A549 (cell line): ENCODE results near the gene KIAA0232. TPM values are rescaled to one million over a fixed set of nuclear protein-coding genes. Genes with fewer than 3 reads are reported as not detected.

ENCODE experiments used
- ATAC-seq, 2 experiments: fragments of 200-7000 bp in 1 of 2; fragments of >200 bp in 1 of 2; cut with Nextera tagmentation in 1 of 2; cut with Tn5 transposase in 1 of 2; 3 replicates each; pipeline versions ENCODE4 v1.8.0 to v1.9.1; 2018 to 2020; ENCODE audit warnings: mild to moderate bottlenecking in 1 of 2, moderate library complexity in 1 of 2
- CTCF ChIA-PET: fragments of 300-600 bp; sonication (Branson Sonifier 250); formaldehyde crosslinking; extraction: SDS; loops from one replicate; lab custom pipeline; 2021; ENCODE audit warnings: antibody characterized with exemption, inconsistent platforms; lab: Yijun Ruan, JAX
- POLR2A ChIA-PET: fragments of 350-600 bp; formaldehyde crosslinking; extraction: SDS; loops from one replicate; lab custom pipeline; 2021; ENCODE audit warnings: antibody characterized with exemption, inconsistent platforms; lab: Yijun Ruan, JAX
- DNase-seq, 2 experiments: peaks; one replicate each; pipeline versions ENCODE4 v3.0.0 to v3.0.0-alpha.2; 2011 to 2016; ENCODE audit warnings: low read depth in 1 of 2, low spot score in 1 of 2
- FAIRE-seq: peaks from 2 replicates; lab custom pipeline; 2011; peaks lifted over from hg19 to GRCh38; lab: Jason Lieb, UNC
- H3K27ac ChIP-seq, 2 experiments: fragments of >200 bp; sonication (Bioruptor Twin); formaldehyde crosslinking; 3 replicates each; pipeline ENCODE4 v1.5.1; 2016 to 2017
- H3K4me1 ChIP-seq: fragments of >200 bp; sonication (Bioruptor Twin); formaldehyde crosslinking; 3 replicates; pipeline ENCODE4 v1.6.1; 2016
- H3K4me2 ChIP-seq: fragments of >200 bp; sonication (Bioruptor Twin); formaldehyde crosslinking; 3 replicates; pipeline ENCODE4 v1.6.1; 2016
- H3K4me3 ChIP-seq: fragments of >200 bp; sonication (Bioruptor Twin); formaldehyde crosslinking; 3 replicates; pipeline ENCODE4 v1.5.1; 2016
- H3K9me3 ChIP-seq: fragments of >200 bp; sonication (Bioruptor Twin); formaldehyde crosslinking; 3 replicates; pipeline ENCODE4 v1.6.1; 2016
- BHLHE40 ChIP-seq: IDR thresholded peaks from 2 replicates; pipeline ENCODE4 v1.6.1; 2012; ENCODE audit warnings: low read depth, low read length, inconsistent platforms
- CBX8 ChIP-seq: fragments of 200-600 bp; sonication (generic); IDR thresholded peaks from 2 replicates; pipeline ENCODE4 v1.6.1; 2016
- CHD4 ChIP-seq: fragments of 200-600 bp; sonication (generic); IDR thresholded peaks from 2 replicates; pipeline ENCODE4 v1.6.1; 2016; ENCODE audit warnings: antibody characterized with exemption, mild to moderate bottlenecking, borderline replicate concordance
- CTCF ChIP-seq: fragments of >200 bp; sonication (Bioruptor Twin); formaldehyde crosslinking; IDR thresholded peaks from 3 replicates; pipeline ENCODE4 v1.5.1; 2016
- EHMT2 ChIP-seq: fragments of 200-600 bp; sonication (generic); IDR thresholded peaks from 2 replicates; pipeline ENCODE4 v1.6.1; 2016; ENCODE audit warnings: antibody characterized with exemption, low read depth, mild to moderate bottlenecking, moderate library complexity
- EP300 ChIP-seq, 2 experiments: fragments of >200 bp; sonication (Bioruptor Twin); formaldehyde crosslinking; IDR thresholded peaks; 2 replicates in 1 of 2; 3 replicates in 1 of 2; pipeline ENCODE4 v1.6.1; 2016 to 2017
- FOSB ChIP-seq: fragments of 250-450 bp; sonication (Bioruptor Pico); IDR thresholded peaks from 2 replicates; pipeline ENCODE4 v1.5.0; 2020; ENCODE audit warnings: mild to moderate bottlenecking, moderate library complexity
- FOXS1 ChIP-seq: fragments of 250-450 bp; sonication (Bioruptor Pico); IDR thresholded peaks from 2 replicates; pipeline ENCODE4 v1.5.0; 2020; ENCODE audit warnings: mild to moderate bottlenecking, moderate library complexity
- GATA3 ChIP-seq: IDR thresholded peaks from 2 replicates; pipeline ENCODE4 v1.6.1; 2012; ENCODE audit warnings: borderline replicate concordance
- HDAC2 ChIP-seq: fragments of 200-600 bp; sonication (generic); IDR thresholded peaks from 2 replicates; pipeline ENCODE4 v1.6.1; 2016
- HMGXB4 ChIP-seq: fragments of 250-450 bp; sonication (Bioruptor Pico); IDR thresholded peaks from 2 replicates; pipeline ENCODE4 v1.5.0; 2021; ENCODE audit warnings: mild to moderate bottlenecking, moderate library complexity, borderline replicate concordance
- JUNB ChIP-seq: fragments of >200 bp; sonication (Bioruptor Twin); formaldehyde crosslinking; IDR thresholded peaks from 2 replicates; pipeline ENCODE4 v1.6.1; 2016
- MAFK ChIP-seq: fragments of 450-650 bp; IDR thresholded peaks from 2 replicates; pipeline ENCODE4 v1.6.1; 2014; ENCODE audit not compliant: partially characterized antibody
- MAZ ChIP-seq: fragments of 150-350 bp; IDR thresholded peaks from 2 replicates; pipeline ENCODE4 v1.6.1; 2014; ENCODE audit warnings: antibody characterized with exemption, low read depth, low read length, borderline replicate concordance
- NFE2L2 ChIP-seq: fragments of 150-350 bp; conservative IDR thresholded peaks from 2 replicates; pipeline ENCODE4 v1.6.1; 2014; ENCODE audit warnings: low read length
- NPAS2 ChIP-seq: fragments of 250-450 bp; sonication (Bioruptor Pico); IDR thresholded peaks from 2 replicates; pipeline ENCODE4 v1.8.0; 2022; ENCODE audit warnings: mild to moderate bottlenecking, moderate library complexity, borderline replicate concordance
- NR3C1 ChIP-seq: fragments of >200 bp; sonication (Bioruptor Twin); formaldehyde crosslinking; IDR thresholded peaks from 3 replicates; pipeline ENCODE4 v1.6.1; 2017
- POLR2A ChIP-seq: IDR thresholded peaks from 2 replicates; pipeline ENCODE4 v1.6.1; 2012; ENCODE audit warnings: mild to moderate bottlenecking, low read length
- RCOR1 ChIP-seq: fragments of 150-350 bp; IDR thresholded peaks from 2 replicates; pipeline ENCODE4 v1.6.1; 2014; ENCODE audit warnings: antibody characterized with exemption, low read length, low read depth
- REST ChIP-seq: fragments of 200-600 bp; sonication (generic); IDR thresholded peaks from 2 replicates; pipeline ENCODE4 v1.6.1; 2016; ENCODE audit warnings: antibody characterized with exemption, mild to moderate bottlenecking, moderate library complexity
- RNF2 ChIP-seq: fragments of 200-600 bp; sonication (generic); IDR thresholded peaks from 2 replicates; pipeline ENCODE4 v1.6.1; 2016; ENCODE audit warnings: low read depth, mild to moderate bottlenecking, antibody characterized with exemption, moderate library complexity, borderline replicate concordance
- TFCP2L1 ChIP-seq: fragments of 250-450 bp; sonication (Bioruptor Pico); IDR thresholded peaks from 2 replicates; pipeline ENCODE4 v1.5.0; 2021; ENCODE audit warnings: mild to moderate bottlenecking
- ZFP36 ChIP-seq: fragments of 450-650 bp; IDR thresholded peaks from 2 replicates; pipeline ENCODE4 v1.6.1; 2014; ENCODE audit warnings: borderline replicate concordance; ENCODE audit not compliant: partially characterized antibody
- ZNF302 ChIP-seq: fragments of 250-450 bp; sonication (Bioruptor Pico); IDR thresholded peaks from 2 replicates; pipeline ENCODE4 v1.9.0; 2021; ENCODE audit warnings: inconsistent platforms, mild to moderate bottlenecking, moderate library complexity
- ZSCAN20 ChIP-seq: fragments of 250-450 bp; sonication (Bioruptor Pico); IDR thresholded peaks from 2 replicates; pipeline ENCODE4 v1.8.0; 2022; ENCODE audit warnings: mild to moderate bottlenecking, moderate library complexity
- WGBS: methylation state at CpG from one replicate; pipeline ENCODE4 v1.1.6; 2017; ENCODE audit errors: missing lambda C conversion rate; 5-methylcytosine and 5-hydroxymethylcytosine counted together
- polyA plus RNA-seq, 4 experiments: library from polyadenylated mRNA; depleted of rRNA in 3 of 4; stranded (reverse); fragments of >200 nt; fragmentation: RNase III in 1 of 4; extraction: RNeasy Plus Mini Kit Qiagen cat#74134 plus additional on column Dnase treatment in 1 of 4; gene quantifications; 2 replicates in 3 of 4; 3 replicates in 1 of 4; pipeline ENCODE4 v1.2.3, GENCODE V29; 2011 to 2017
- TF ChIP-seq, protein P1 (sequence below): fragments of 250-450 bp; sonication (Bioruptor Pico); IDR thresholded peaks from 2 replicates; pipeline ENCODE4 v1.5.0; 2020; ENCODE audit warnings: low read depth, mild to moderate bottlenecking, moderate library complexity
- TF ChIP-seq, protein P2 (sequence below): fragments of >200 bp; sonication (Bioruptor Twin); formaldehyde crosslinking; IDR thresholded peaks from 3 replicates; pipeline ENCODE4 v1.6.1; 2016
- TF ChIP-seq, protein P3 (sequence below): fragments of >200 bp; sonication (Bioruptor Twin); formaldehyde crosslinking; IDR thresholded peaks from 2 replicates; pipeline ENCODE4 v1.6.1; 2016

KIAA0232 gene
- polyA plus RNA-seq, 2 of the 4 experiments (the other 2 are of a cell fraction) = 9.3 to 21.5 TPM

GRCh38 chr4:6799091-6799490, 16.6 kb downstream of the KIAA0232 start:
- FAIRE-seq = no peak
- Histone ChIP-seq H3K4me3 (no peak overlapping the region), H3K4me1 (peaks cover 42% of the 10 kb centered on the region), H3K4me2 (peak overlapping the region; percentile 22; the same call in 2 of the 3 replicates), H3K9me3 (no peaks in the 10 kb centered on the region), H3K27ac (no peak overlapping the region)
- TF ChIP-seq TFCP2L1 (CRISPR knock-in tag) (no peak), ZNF302 (no peak), ZSCAN20 (CRISPR knock-in tag) (no peak), RNF2 (no peak), EHMT2 (no peak), CTCF (no peak), REST (no peak), FOXS1 (no peak), EP300 (IDR thresholded peaks at IDR 0.05) (no peak)
- TF ChIP-seq, protein P1, sequence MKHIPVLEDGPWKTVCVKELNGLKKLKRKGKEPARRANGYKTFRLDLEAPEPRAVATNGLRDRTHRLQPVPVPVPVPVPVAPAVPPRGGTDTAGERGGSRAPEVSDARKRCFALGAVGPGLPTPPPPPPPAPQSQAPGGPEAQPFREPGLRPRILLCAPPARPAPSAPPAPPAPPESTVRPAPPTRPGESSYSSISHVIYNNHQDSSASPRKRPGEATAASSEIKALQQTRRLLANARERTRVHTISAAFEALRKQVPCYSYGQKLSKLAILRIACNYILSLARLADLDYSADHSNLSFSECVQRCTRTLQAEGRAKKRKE (CRISPR knock-in tag) = no peak
- CTCF ChIA-PET = interaction anchor here (4.7 kb wide), 1 partner anchor 75 kb away, joined by 17 read pairs; no protein-coding TSS in a partner anchor
- ATAC-seq = no peak
- POLR2A ChIA-PET = no interaction called here
- DNase-seq = no peak
- 77% methylated on average over 3 of the region's 3 CpGs for WGBS

- POLR2A ChIA-PET = no interaction called here
- no peaks in the 10 kb centered on the region for H3K9me3 ChIP-seq
- TF ChIP-seq, protein P2, sequence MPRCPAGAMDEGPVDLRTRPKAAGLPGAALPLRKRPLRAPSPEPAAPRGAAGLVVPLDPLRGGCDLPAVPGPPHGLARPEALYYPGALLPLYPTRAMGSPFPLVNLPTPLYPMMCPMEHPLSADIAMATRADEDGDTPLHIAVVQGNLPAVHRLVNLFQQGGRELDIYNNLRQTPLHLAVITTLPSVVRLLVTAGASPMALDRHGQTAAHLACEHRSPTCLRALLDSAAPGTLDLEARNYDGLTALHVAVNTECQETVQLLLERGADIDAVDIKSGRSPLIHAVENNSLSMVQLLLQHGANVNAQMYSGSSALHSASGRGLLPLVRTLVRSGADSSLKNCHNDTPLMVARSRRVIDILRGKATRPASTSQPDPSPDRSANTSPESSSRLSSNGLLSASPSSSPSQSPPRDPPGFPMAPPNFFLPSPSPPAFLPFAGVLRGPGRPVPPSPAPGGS = no peak
- TF ChIP-seq NPAS2 (CRISPR knock-in tag) (no peak), POLR2A (no peak), FOSB (CRISPR knock-in tag) (no peak), CHD4 (no peak), CBX8 (no peak), BHLHE40 (no peak), GATA3 (no peak), NR3C1 (no peak), HMGXB4 (no peak), NFE2L2 (no peak), HDAC2 (no peak), JUNB (no peak), MAZ (no peak), MAFK (no peak), RCOR1 (no peak), ZFP36 (no peak)
- TF ChIP-seq, protein P3, sequence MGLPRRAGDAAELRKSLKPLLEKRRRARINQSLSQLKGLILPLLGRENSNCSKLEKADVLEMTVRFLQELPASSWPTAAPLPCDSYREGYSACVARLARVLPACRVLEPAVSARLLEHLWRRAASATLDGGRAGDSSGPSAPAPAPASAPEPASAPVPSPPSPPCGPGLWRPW = no peak
- TF ChIP-seq, all 56 proteins: peak for 0
- no peak for DNase-seq
- ATAC-seq = no peak
- FAIRE-seq = no peak
- Histone ChIP-seq H3K27ac (no peak overlapping the region), H3K4me2 (no peak overlapping the region), H3K4me1 (peaks cover 62% of the 10 kb centered on the region), H3K4me3 (no peak overlapping the region)
- CTCF ChIA-PET = interaction anchor here (0.7 to 1.2 kb wide), 3 partner anchors 16 to 82 kb away, joined by 3 to 5 read pairs (median 3); no protein-coding TSS in a partner anchor
- 92% methylated on average over 8 of the region's 8 CpGs for WGBS
These were observed 19.5 kb downstream of the KIAA0232 start for GRCh38 chr4:6802025-6802424.
